ENCODE results near the gene TNFSF15. TPM values are rescaled to one million over a fixed set of nuclear protein-coding genes. Genes with fewer than 3 reads are reported as not detected.

The TNFSF15 gene
- total RNA-seq, 4 donors from 2014 or later = 0.15 to 3.3 TPM; not detected in 2

GRCh38 chr9:114754581-114754980 lies 51.3 kb downstream of the TNFSF15 start:
- H3K9me3 ChIP-seq = no peaks in the 10 kb centered on the region
- no peaks in the 10 kb centered on the region for H3K36me3 ChIP-seq
- H3K27ac ChIP-seq = no peak overlapping the region
- intact Hi-C loops (cut with DNase I; ENCODE audit: low total_unique reads) = no loop called here
- no peak overlapping the region for H3K4me3 ChIP-seq
- no peaks in the 10 kb centered on the region for H3K4me1 ChIP-seq
- no peaks in the 10 kb centered on the region for H3K27me3 ChIP-seq
- DNase-seq = no peak
- TF ChIP-seq, protein P1, sequence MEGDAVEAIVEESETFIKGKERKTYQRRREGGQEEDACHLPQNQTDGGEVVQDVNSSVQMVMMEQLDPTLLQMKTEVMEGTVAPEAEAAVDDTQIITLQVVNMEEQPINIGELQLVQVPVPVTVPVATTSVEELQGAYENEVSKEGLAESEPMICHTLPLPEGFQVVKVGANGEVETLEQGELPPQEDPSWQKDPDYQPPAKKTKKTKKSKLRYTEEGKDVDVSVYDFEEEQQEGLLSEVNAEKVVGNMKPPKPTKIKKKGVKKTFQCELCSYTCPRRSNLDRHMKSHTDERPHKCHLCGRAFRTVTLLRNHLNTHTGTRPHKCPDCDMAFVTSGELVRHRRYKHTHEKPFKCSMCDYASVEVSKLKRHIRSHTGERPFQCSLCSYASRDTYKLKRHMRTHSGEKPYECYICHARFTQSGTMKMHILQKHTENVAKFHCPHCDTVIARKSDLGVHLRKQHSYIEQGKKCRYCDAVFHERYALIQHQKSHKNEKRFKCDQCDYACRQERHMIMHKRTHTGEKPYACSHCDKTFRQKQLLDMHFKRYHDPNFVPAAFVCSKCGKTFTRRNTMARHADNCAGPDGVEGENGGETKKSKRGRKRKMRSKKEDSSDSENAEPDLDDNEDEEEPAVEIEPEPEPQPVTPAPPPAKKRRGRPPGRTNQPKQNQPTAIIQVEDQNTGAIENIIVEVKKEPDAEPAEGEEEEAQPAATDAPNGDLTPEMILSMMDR (IDR thresholded peaks at IDR 0.05) = no peak
- TF ChIP-seq POLR2A (IDR thresholded peaks at IDR 0.05) = no peak

DNA sequence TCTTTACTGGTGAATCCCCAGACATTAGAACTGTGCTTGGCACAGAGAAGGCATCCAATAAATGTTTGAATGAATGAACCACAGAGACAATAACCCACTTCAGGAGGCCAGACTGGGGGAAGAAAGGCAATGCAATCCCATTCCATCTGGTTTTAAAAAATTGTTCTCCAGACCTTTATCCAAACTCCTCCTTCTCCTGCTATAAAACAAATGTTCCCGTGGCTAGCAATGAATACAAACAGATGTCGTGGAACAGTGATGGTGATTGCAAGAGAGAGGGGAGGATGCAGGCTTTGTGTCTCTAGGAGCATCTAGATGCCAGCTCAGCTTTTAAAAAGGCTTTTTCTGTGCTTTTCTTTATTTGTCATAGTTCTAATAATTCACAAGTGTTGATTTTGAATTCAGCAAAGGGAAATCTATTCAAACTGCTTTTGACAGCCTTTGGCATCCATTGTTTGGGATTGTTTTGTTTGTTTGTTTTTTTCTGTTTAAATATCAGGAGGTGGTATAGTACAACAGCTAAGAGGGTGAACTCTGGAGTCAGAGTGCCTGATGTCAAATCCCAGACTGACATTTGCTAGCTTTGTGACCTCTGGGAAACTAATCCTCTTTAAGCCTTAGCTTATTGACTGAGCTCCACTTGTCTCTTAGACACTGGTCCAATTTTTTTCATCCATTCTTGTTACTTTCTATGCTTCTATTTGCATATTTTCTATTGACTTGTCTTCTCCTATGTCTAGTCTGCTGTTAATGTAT lies 59.1 kb downstream of the TNFSF15 start:
- no peak for DNase-seq
- intact Hi-C loops (cut with DNase I; ENCODE audit: low total_unique reads) = no loop called here
- H3K9me3 ChIP-seq = no peaks in the 10 kb centered on the region

DNA sequence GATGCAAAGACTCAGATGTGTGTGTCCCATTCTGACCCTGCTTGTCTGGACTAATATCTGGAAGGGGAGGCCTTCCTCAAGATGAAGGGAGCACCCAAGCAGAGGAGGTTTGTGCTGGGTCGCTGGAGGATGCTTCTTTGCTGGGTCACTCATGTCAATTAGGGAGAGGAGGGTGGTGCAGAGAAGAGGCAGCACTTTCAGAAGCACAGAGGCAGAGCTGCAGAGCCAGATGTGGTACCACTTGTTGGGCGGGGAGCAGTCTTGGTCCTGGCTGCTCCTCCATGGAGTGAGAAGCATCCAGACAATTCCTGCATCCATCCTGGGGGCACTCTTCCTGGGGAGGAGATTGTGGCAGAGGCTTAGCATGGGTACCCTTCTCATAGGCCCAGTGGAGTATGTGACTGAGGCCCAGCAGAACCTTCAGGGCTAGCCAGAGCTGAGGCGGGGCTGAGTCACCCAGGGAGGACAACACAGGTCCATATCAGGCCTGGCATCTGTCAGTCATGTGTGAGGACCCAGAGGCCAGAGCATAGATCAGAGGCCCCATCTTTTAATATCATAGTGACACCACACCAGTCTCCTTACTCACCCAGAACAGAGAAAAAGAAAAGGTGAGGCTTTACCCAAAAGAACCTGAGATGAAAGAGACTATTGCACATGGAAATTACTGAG lies 59.8 kb downstream of the TNFSF15 start:
- intact Hi-C loops (cut with DNase I; ENCODE audit: low total_unique reads) = no loop called here
- no peak overlapping the region for H3K4me3 ChIP-seq
- H3K27me3 ChIP-seq = no peaks in the 10 kb centered on the region
- H3K4me1 ChIP-seq = no peaks in the 10 kb centered on the region
- TF ChIP-seq, protein P1 (IDR thresholded peaks at IDR 0.05) = no peak
- TF ChIP-seq POLR2A (IDR thresholded peaks at IDR 0.05) = no peak
- no peaks in the 10 kb centered on the region for H3K9me3 ChIP-seq
- H3K27ac ChIP-seq = peak overlapping the region in 1 of 2 donors; percentile 31
- DNase-seq = no peak
- no peaks in the 10 kb centered on the region for H3K36me3 ChIP-seq

More for the DNA sequence above, 59.1 kb downstream of the TNFSF15 start:
- Histone ChIP-seq H3K4me1 (no peaks in the 10 kb centered on the region), H3K27ac (peak overlapping the region in 1 of 2 donors; percentile 31), H3K36me3 (no peaks in the 10 kb centered on the region), H3K4me3 (no peak overlapping the region), H3K27me3 (no peaks in the 10 kb centered on the region)
- TF ChIP-seq POLR2A (IDR thresholded peaks at IDR 0.05) = no peak
- TF ChIP-seq, protein P1 (IDR thresholded peaks at IDR 0.05) = no peak

GRCh38 chr9:114745108-114745848 lies 60.6 kb downstream of the TNFSF15 start:
- Histone ChIP-seq H3K9me3 (no peaks in the 10 kb centered on the region), H3K27me3 (no peaks in the 10 kb centered on the region), H3K27ac (no peak overlapping the region), H3K36me3 (no peaks in the 10 kb centered on the region), H3K4me1 (no peaks in the 10 kb centered on the region), H3K4me3 (no peak overlapping the region)
- intact Hi-C loops (cut with DNase I; ENCODE audit: low total_unique reads) = no loop called here
- TF ChIP-seq, protein P1 (IDR thresholded peaks at IDR 0.05) = no peak
- no peak for TF ChIP-seq POLR2A (IDR thresholded peaks at IDR 0.05)
- DNase-seq = no peak

Measured in uterus (tissue), 4 donors.